ENCODE results near the gene C19orf53.

- TF ChIP-seq, protein P1, sequence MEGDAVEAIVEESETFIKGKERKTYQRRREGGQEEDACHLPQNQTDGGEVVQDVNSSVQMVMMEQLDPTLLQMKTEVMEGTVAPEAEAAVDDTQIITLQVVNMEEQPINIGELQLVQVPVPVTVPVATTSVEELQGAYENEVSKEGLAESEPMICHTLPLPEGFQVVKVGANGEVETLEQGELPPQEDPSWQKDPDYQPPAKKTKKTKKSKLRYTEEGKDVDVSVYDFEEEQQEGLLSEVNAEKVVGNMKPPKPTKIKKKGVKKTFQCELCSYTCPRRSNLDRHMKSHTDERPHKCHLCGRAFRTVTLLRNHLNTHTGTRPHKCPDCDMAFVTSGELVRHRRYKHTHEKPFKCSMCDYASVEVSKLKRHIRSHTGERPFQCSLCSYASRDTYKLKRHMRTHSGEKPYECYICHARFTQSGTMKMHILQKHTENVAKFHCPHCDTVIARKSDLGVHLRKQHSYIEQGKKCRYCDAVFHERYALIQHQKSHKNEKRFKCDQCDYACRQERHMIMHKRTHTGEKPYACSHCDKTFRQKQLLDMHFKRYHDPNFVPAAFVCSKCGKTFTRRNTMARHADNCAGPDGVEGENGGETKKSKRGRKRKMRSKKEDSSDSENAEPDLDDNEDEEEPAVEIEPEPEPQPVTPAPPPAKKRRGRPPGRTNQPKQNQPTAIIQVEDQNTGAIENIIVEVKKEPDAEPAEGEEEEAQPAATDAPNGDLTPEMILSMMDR (IDR thresholded peaks at IDR 0.05) = no peak
- TF ChIP-seq POLR2A (IDR thresholded peaks at IDR 0.05) (no peak), POLR2AphosphoS5 (IDR thresholded peaks at IDR 0.05) (no peak)
These were observed 32.5 kb downstream of the C19orf53 start for GRCh38 chr19:13806728-13807127.
